ENCODE data around the gene BACE2.

The BACE2 gene

DNA sequence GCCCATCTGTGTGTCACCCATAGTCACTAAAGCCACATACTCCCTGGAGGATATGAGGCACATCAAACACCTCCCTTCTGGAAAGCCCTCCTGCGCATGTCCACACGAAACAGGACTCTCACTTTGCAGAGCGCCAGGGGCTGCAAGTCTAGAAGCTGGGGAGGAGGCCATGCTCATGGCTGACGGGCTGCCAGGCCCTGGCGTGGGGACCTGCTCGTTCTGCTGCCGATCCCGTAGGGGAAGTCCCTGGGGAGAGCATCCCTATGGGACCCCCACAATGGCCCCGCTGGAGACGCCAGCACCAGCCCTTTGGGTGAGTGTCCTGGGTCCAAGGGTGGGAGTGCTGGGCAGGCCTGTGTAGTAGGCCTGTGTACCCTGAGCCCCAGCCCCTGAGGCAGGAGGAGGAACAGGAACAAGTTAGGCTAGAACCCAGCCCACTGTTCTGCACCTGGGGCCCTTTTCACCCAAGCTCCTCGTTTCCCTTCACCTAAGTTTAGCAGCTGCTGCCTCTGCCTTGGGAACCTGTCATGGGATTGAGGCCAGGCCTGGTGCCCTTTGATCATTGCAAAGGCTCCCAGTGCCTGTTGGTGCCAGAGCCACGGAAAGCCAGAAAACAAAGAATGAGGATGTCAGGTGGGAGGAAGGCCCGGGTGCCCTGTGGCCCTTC is 158.6 kb downstream of the BACE2 start:
- DNase-seq = no peak

DNA sequence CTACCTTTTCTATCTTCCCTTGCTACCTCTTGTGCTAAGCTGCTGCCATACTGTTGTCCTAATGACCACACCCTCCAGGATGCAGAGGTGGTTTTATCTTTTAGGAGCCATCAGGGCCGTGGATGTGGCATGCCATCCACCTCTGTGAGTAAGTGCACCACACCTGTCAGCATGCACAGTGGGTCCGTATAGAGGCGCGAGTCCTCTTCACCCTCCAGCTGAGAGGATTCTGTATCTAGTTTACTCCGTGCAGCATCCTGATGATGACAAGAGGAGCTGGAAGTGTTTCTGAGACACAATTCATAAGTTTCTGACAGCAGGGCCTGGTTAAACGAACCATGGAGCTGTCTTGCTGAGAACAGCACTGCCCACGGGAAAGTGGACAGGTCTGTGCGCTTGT is 159.8 kb downstream of the BACE2 start:
- DNase-seq = no peak

DNA sequence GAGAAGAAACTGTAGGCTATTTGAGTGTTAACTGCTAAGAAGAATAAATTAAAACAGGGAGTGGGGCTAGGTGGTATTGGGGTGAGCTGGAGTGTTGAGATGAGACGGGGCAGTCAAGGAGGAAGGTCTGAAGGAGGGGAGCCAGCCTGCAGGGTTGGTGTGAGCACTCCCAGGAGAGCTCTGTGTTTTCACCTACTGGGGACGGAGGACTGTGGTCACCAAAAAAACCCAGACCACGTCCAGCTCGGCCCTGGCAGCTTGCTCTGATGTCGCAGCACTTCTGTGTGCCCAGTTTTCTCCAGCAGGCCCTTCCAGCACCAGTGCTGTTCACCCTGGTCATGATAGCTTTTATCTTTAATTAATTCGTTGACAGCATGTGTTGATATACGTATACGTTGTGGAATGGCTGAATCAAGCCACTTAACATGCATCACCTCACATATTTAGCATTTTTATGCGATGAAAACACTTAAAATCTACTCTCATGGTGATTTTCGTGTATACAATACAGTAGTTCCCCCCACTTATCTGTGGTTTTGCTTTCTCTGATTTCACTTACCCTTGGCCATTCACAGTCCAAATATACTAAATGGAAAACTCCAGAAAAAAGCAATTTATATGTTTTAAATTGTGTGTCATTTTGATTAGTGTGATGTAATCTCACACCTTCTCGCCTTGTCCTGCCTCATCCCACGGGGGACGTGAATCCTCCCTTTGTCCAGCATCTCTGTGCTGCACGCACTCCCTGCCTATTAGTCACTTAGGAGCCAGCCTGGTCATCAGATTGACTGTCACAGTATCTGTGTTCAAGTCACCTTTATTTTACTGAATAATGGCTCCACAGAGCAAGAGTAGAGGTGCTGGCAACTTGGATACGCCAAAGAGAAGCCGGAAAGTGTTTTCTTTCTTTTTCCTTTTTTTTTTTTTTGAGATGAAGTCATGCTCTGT is 161.0 kb downstream of the BACE2 start:
- DNase-seq = no peak

Measured in RPMI8226 (cell line).